NCI-H2081 (cell line): ENCODE measurements around the gene TSSC4.

Source experiments
- DNase-seq, 2 experiments: peaks; one replicate each; lab custom pipeline; 2025; lab: John Stamatoyannopoulos, UW

The TSSC4 gene

GRCh38 chr11:2433106-2433925 is 32.8 kb downstream of the TSSC4 start:
- DNase-seq, result no peak

GRCh38 chr11:2434008-2434407 is 33.5 kb downstream of the TSSC4 start:
- DNase-seq, result no peak

- DNase-seq, result no peak
Measured at GRCh38 chr11:2434506-2435255, 34.1 kb downstream of the TSSC4 start.

GRCh38 chr11:2435288-2436012 is 34.9 kb downstream of the TSSC4 start:
- no peak for DNase-seq

GRCh38 chr11:2436013-2436520 is 35.5 kb downstream of the TSSC4 start:
- no peak for DNase-seq

- DNase-seq, result no peak
Measured at GRCh38 chr11:2436521-2437031, 36.0 kb downstream of the TSSC4 start.

GRCh38 chr11:2437516-2437915 is 37.0 kb downstream of the TSSC4 start:
- DNase-seq, result no peak

GRCh38 chr11:2439820-2440219 is 39.3 kb downstream of the TSSC4 start:
- DNase-seq, result no peak

- no peak for DNase-seq
Measured at GRCh38 chr11:2440646-2441045, 40.1 kb downstream of the TSSC4 start.

GRCh38 chr11:2441171-2441570 is 40.6 kb downstream of the TSSC4 start:
- no peak for DNase-seq

- no peak for DNase-seq
Measured at GRCh38 chr11:2442589-2442988, 42.0 kb downstream of the TSSC4 start.

- no peak for DNase-seq
Measured at GRCh38 chr11:2443406-2443805, 42.9 kb downstream of the TSSC4 start.

- DNase-seq, result no peak
Measured at GRCh38 chr11:2443881-2444820, 43.6 kb downstream of the TSSC4 start, which contains the start of gene TRPM5. Gene TRPM5, minus strand, starts transcription at chr11:2444514. Its CDS starts 21,478 bp downstream, at chr11:2423036.

GRCh38 chr11:2444821-2445745 is 44.5 kb downstream of the TSSC4 start, which contains the start of gene KCNQ1:
Gene KCNQ1, plus strand, starts transcription at chr11:2445008. Its CDS starts 91 bp downstream, at chr11:2445099.
- DNase-seq, result no peak

- DNase-seq, result no peak
Measured at GRCh38 chr11:2445746-2446551, 45.4 kb downstream of the TSSC4 start.

GRCh38 chr11:2446590-2447252 is 46.2 kb downstream of the TSSC4 start:
- DNase-seq, result no peak

- DNase-seq, result no peak
Measured at GRCh38 chr11:2447253-2447950, 46.9 kb downstream of the TSSC4 start.
